Measurements from ENCODE around the gene DYRK1B. TPM values are rescaled to one million over a fixed set of nuclear protein-coding genes. Genes with fewer than 3 reads are reported as not detected.

Gene DYRK1B
- total RNA-seq, 1 donor from 2014 or later = 90.7 TPM

- H3K27me3 Mint-ChIP-seq = peaks cover 9% of the 10 kb centered on the region
- no peak for TF ChIP-seq CTCF (IDR thresholded peaks at IDR 0.05; ENCODE audit: unreplicated experiment)
- no peaks in the 10 kb centered on the region for H3K36me3 Mint-ChIP-seq (ENCODE audit: insufficient read depth)
- H3K9me3 Mint-ChIP-seq (ENCODE audit: low read depth) = no peaks in the 10 kb centered on the region
- DNase-seq (ENCODE audit: low spot score, unreplicated experiment) = no peak
- no peak overlapping the region for H3K4me3 Mint-ChIP-seq (ENCODE audit: low read depth)
- no peak overlapping the region for H3K27ac Mint-ChIP-seq
- H3K4me1 Mint-ChIP-seq (ENCODE audit: low read depth) = peaks cover 5% of the 10 kb centered on the region
These were observed 28.9 kb downstream of the DYRK1B start for GRCh38 chr19:39805104-39805503.

GRCh38 chr19:39802958-39803357 lies 31.0 kb downstream of the DYRK1B start:
- Mint-ChIP-seq H3K27me3 (peaks cover 7% of the 10 kb centered on the region), H3K9me3 (ENCODE audit: low read depth) (no peaks in the 10 kb centered on the region), H3K4me3 (ENCODE audit: low read depth) (no peak overlapping the region), H3K4me1 (ENCODE audit: low read depth) (peaks cover 5% of the 10 kb centered on the region), H3K27ac (no peak overlapping the region), H3K36me3 (ENCODE audit: insufficient read depth) (no peaks in the 10 kb centered on the region)
- no peak for DNase-seq (ENCODE audit: low spot score, unreplicated experiment)
- TF ChIP-seq CTCF (IDR thresholded peaks at IDR 0.05; ENCODE audit: unreplicated experiment) = no peak

GRCh38 chr19:39797083-39797482 lies 36.9 kb downstream of the DYRK1B start:
- no peaks in the 10 kb centered on the region for H3K9me3 Mint-ChIP-seq (ENCODE audit: low read depth)
- no peaks in the 10 kb centered on the region for H3K4me1 Mint-ChIP-seq (ENCODE audit: low read depth)
- no peak for TF ChIP-seq CTCF (IDR thresholded peaks at IDR 0.05; ENCODE audit: unreplicated experiment)
- no peak for DNase-seq (ENCODE audit: low spot score, unreplicated experiment)
- no peak overlapping the region for H3K27ac Mint-ChIP-seq
- H3K4me3 Mint-ChIP-seq (ENCODE audit: low read depth) = no peak overlapping the region
- peaks cover 22% of the 10 kb centered on the region for H3K27me3 Mint-ChIP-seq
- no peaks in the 10 kb centered on the region for H3K36me3 Mint-ChIP-seq (ENCODE audit: insufficient read depth)

- H3K27me3 Mint-ChIP-seq = peaks cover 22% of the 10 kb centered on the region
- H3K36me3 Mint-ChIP-seq (ENCODE audit: insufficient read depth) = no peaks in the 10 kb centered on the region
- H3K9me3 Mint-ChIP-seq (ENCODE audit: low read depth) = no peaks in the 10 kb centered on the region
- no peaks in the 10 kb centered on the region for H3K4me1 Mint-ChIP-seq (ENCODE audit: low read depth)
- no peak for DNase-seq (ENCODE audit: low spot score, unreplicated experiment)
- H3K27ac Mint-ChIP-seq = no peak overlapping the region
- TF ChIP-seq CTCF (IDR thresholded peaks at IDR 0.05; ENCODE audit: unreplicated experiment) = no peak
- H3K4me3 Mint-ChIP-seq (ENCODE audit: low read depth) = no peak overlapping the region
These were observed 37.9 kb downstream of the DYRK1B start for GRCh38 chr19:39796000-39796498.

- Mint-ChIP-seq H3K27ac (no peak overlapping the region), H3K36me3 (ENCODE audit: insufficient read depth) (no peaks in the 10 kb centered on the region), H3K4me1 (ENCODE audit: low read depth) (no peaks in the 10 kb centered on the region), H3K4me3 (ENCODE audit: low read depth) (no peak overlapping the region), H3K27me3 (peaks cover 22% of the 10 kb centered on the region), H3K9me3 (ENCODE audit: low read depth) (no peaks in the 10 kb centered on the region)
- no peak for TF ChIP-seq CTCF (IDR thresholded peaks at IDR 0.05; ENCODE audit: unreplicated experiment)
- DNase-seq (ENCODE audit: low spot score, unreplicated experiment) = no peak
These were observed 39.0 kb downstream of the DYRK1B start for GRCh38 chr19:39795001-39795400.
